ENCODE measurements around the gene CEP164. TPM values are rescaled to one million over a fixed set of nuclear protein-coding genes. Genes with fewer than 3 reads are reported as not detected.

Gene CEP164
- polyA plus RNA-seq, 1 donor from 2014 or later: 27.4 TPM

- no peaks in the 10 kb centered on the region for H4K20me1 ChIP-seq (ENCODE audit: insufficient read depth)
- no peaks in the 10 kb centered on the region for H3K79me2 ChIP-seq (replicated peaks; ENCODE audit: insufficient read depth, low read length)
- no peak overlapping the region for H3K4me3 ChIP-seq (ENCODE audit: low read length)
- no peak overlapping the region for H3K27ac ChIP-seq (ENCODE audit: low read length)
- no peaks in the 10 kb centered on the region for H3F3A ChIP-seq (ENCODE audit: insufficient read depth, low read length, poor library complexity, severe bottlenecking)
- H3K36me3 ChIP-seq (ENCODE audit: insufficient read depth, low read length): peaks cover 7% of the 10 kb centered on the region
- no peak for TF ChIP-seq EZH2 (IDR thresholded peaks at IDR 0.05; ENCODE audit: borderline replicate concordance, insufficient read depth, low read length, poor library complexity, severe bottlenecking)
- TF ChIP-seq TAF1 (IDR thresholded peaks at IDR 0.05; ENCODE audit: low read depth): no peak
- TF ChIP-seq SMC3 (conservative IDR thresholded peaks at IDR 0.05; ENCODE audit: poor library complexity): no peak
- TF ChIP-seq POLR2AphosphoS5 (IDR thresholded peaks at IDR 0.05): no peak
- TF ChIP-seq EP300 (conservative IDR thresholded peaks at IDR 0.05; ENCODE audit: poor library complexity, severe bottlenecking): no peak
- no peak for TF ChIP-seq CTCF (IDR thresholded peaks at IDR 0.05; ENCODE audit: poor library complexity, severe bottlenecking)
- TF ChIP-seq RAD21 (conservative IDR thresholded peaks at IDR 0.05): no peak
- TF ChIP-seq MXI1 (conservative IDR thresholded peaks at IDR 0.05; ENCODE audit: poor library complexity, severe bottlenecking): no peak
- no peak for TF ChIP-seq REST (IDR thresholded peaks at IDR 0.05; ENCODE audit: borderline replicate concordance)
- no peak overlapping the region for H3K4me2 ChIP-seq (ENCODE audit: low read length)
- H3K9me3 ChIP-seq (ENCODE audit: low read length): peaks cover 5% of the 10 kb centered on the region
- no peaks in the 10 kb centered on the region for H3K27me3 ChIP-seq (ENCODE audit: insufficient read depth, low read depth, low read length)
- no peak overlapping the region for H2AFZ ChIP-seq (ENCODE audit: low read depth, low read length)
- H3K9me2 ChIP-seq (ENCODE audit: insufficient read depth, low read length): no peaks in the 10 kb centered on the region
- no peak overlapping the region for H3K9ac ChIP-seq (ENCODE audit: low read length)
These were observed 66.7 kb downstream of the CEP164 start for GRCh38 chr11:117394221-117394925.

GRCh38 chr11:117395476-117395875 is 67.8 kb downstream of the CEP164 start:
- Histone ChIP-seq H4K20me1 (ENCODE audit: insufficient read depth) (no peaks in the 10 kb centered on the region), H3K36me3 (ENCODE audit: insufficient read depth, low read length) (peaks cover 7% of the 10 kb centered on the region), H3K4me2 (ENCODE audit: low read length) (no peak overlapping the region), H3F3A (ENCODE audit: insufficient read depth, low read length, poor library complexity, severe bottlenecking) (no peaks in the 10 kb centered on the region), H3K27me3 (ENCODE audit: insufficient read depth, low read depth, low read length) (no peaks in the 10 kb centered on the region), H3K9me3 (ENCODE audit: low read length) (peaks cover 5% of the 10 kb centered on the region), H3K9me2 (ENCODE audit: insufficient read depth, low read length) (no peaks in the 10 kb centered on the region), H2AFZ (ENCODE audit: low read depth, low read length) (no peak overlapping the region), H3K4me3 (ENCODE audit: low read length) (no peak overlapping the region), H3K27ac (ENCODE audit: low read length) (no peak overlapping the region), H3K79me2 (replicated peaks; ENCODE audit: insufficient read depth, low read length) (no peaks in the 10 kb centered on the region), H3K9ac (ENCODE audit: low read length) (no peak overlapping the region)
- no peak for TF ChIP-seq REST (IDR thresholded peaks at IDR 0.05; ENCODE audit: borderline replicate concordance)
- no peak for TF ChIP-seq POLR2AphosphoS5 (IDR thresholded peaks at IDR 0.05)
- TF ChIP-seq MXI1 (conservative IDR thresholded peaks at IDR 0.05; ENCODE audit: poor library complexity, severe bottlenecking): no peak
- no peak for TF ChIP-seq CTCF (IDR thresholded peaks at IDR 0.05; ENCODE audit: poor library complexity, severe bottlenecking)
- TF ChIP-seq EP300 (conservative IDR thresholded peaks at IDR 0.05; ENCODE audit: poor library complexity, severe bottlenecking): no peak
- TF ChIP-seq RAD21 (conservative IDR thresholded peaks at IDR 0.05): no peak
- TF ChIP-seq EZH2 (IDR thresholded peaks at IDR 0.05; ENCODE audit: borderline replicate concordance, insufficient read depth, low read length, poor library complexity, severe bottlenecking): no peak
- no peak for TF ChIP-seq TAF1 (IDR thresholded peaks at IDR 0.05; ENCODE audit: low read depth)
- no peak for TF ChIP-seq SMC3 (conservative IDR thresholded peaks at IDR 0.05; ENCODE audit: poor library complexity)
